Bronchial smooth muscle cell (primary cell): ENCODE measurements around the gene FBXL19. TPM values are rescaled to one million over a fixed set of nuclear protein-coding genes. Genes with fewer than 3 reads are reported as not detected.

Experiments
- total RNA-seq: library from RNA; depleted of rRNA; stranded (reverse); fragments of >200 nt; gene quantifications from 2 replicates; pipeline ENCODE4 v1.2.1, GENCODE V29; 2014

Gene FBXL19, protein sequence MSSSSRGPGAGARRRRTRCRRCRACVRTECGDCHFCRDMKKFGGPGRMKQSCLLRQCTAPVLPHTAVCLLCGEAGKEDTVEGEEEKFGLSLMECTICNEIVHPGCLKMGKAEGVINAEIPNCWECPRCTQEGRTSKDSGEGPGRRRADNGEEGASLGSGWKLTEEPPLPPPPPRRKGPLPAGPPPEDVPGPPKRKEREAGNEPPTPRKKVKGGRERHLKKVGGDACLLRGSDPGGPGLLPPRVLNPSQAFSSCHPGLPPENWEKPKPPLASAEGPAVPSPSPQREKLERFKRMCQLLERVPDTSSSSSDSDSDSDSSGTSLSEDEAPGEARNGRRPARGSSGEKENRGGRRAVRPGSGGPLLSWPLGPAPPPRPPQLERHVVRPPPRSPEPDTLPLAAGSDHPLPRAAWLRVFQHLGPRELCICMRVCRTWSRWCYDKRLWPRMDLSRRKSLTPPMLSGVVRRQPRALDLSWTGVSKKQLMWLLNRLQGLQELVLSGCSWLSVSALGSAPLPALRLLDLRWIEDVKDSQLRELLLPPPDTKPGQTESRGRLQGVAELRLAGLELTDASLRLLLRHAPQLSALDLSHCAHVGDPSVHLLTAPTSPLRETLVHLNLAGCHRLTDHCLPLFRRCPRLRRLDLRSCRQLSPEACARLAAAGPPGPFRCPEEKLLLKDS
- 9.3 and 13.6 TPM in 2 replicates for total RNA-seq

DNA sequence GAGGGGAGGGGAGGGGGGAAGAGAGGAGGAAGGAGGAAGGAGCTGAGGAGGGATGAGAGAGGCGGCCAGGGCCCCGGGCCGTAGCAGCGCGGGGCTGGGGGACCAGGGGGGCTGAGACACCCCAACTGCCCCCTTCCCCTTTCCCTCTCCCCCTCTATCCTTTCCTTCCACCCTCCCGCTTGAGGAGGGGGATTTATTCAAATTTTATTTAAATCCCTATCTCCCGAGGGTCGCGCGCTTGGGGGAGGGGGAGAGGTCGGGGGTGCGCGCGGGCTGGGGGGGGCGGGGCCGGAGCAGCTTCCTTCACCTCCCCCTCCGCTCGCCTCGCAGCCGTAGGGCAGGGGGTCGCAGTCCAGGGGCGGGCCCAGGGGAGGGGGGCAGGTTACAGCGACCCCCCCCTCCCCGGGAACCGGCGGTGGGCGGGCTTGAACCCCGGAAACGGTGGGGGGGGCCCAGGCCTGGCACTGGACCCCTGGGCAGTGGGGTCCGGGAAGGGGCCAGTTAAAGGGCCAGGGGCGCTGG lies at the start of gene FBXL19:
Gene FBXL19, plus strand, starts transcription at position 19 of the 522 bp plus-strand sequence. CDS start 2,183 bp downstream, outside the sequence.

DNA sequence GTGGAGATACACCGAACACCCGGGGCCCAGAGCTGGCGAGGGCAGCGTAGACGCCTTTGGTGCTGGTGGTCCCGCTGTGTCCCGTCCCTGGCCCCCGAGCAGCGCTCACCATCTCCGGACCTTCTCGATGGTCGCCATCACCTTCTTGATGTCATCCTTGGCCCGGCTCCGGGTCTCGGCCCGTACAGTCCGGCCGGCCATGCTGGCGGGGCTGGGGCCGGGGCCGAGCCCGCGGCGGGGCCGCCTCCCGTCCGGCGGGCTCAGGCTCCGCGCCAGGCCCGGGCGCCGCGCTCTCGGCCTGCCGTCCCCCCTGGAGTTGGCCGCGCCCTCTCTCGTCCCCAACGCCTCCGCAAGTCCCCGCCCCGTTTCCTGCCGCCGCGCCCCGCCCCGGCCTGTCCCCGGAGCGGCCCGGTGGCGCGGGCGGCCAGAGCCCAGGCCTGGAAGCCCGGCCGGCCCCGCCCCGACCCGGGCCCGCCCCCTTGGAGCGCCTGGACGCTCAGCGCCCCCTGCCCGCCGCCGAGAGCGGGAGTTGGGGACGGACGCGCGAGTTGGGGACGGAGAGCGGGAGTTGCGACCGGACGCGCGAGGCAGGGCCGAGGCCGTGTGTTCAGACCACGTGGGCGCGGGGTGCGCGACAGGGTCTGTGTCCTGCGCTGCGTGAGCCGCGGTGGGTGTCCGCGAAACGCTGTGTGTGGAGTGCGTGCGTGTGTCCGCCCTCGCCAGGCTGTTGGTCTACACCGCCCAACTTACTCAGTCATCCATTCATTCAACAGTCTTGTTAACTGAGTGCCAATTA lies 29.4 kb upstream of the FBXL19 start, which contains the start of gene BCL7C:
Gene BCL7C, minus strand, starts transcription at position 334 of the 796 bp plus-strand sequence. Its CDS starts 133 bp downstream, at position 201.

GRCh38 chr16:30896261-30896888 lies 27.0 kb upstream of the FBXL19 start, which contains the start of gene CTF1:
Gene CTF1 (plus strand): TSS chr16:30896614. CDS start chr16:30896644, 30 bp downstream.

GRCh38 chr16:30948667-30949649 lies 25.6 kb downstream of the FBXL19 start, which contains the start of gene ORAI3:
Gene ORAI3 (plus strand): TSS chr16:30949068. CDS start chr16:30949290, 222 bp downstream.

GRCh38 chr16:30957456-30958174 lies 34.2 kb downstream of the FBXL19 start, which contains the start of gene SETD1A:
Gene SETD1A (plus strand): TSS chr16:30957754. CDS start chr16:30958732, 978 bp downstream.

DNA sequence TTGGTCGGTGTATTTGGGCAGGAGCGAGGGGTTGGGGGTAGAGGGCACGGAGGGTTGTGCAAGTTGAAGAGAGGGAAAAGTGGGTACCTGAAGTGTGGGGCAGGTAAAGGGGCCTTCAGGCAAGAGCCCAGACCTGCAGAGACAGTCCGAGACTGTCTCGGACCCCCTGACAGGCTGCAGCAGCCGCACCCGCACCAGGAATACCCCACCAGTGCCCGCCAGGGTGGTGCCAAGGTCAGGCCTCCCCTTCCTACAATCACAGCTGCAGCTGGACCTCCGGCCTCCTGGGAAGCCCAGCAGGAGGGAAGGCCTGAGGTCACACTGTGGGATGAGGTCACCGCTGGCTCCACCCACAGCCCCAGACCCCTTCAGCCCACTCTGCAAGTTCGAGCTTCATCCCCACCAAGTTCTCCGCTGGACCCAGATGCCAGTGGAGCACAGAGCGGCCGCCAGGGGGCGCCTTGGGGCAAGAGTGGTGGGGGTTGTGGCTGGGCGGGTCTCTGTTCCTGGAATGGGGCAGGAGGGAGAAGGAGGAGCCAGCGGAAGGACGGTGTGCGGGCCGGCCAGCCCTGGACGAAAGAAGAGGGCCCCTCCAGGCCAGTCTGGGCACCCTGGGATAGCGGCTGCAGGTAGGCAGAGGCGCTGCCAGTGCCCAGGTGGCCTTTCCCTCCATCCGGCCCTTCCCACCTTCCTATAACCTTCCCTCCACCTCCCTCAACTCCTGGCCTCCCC lies 61.5 kb downstream of the FBXL19 start, which contains the start of gene HSD3B7:
Gene HSD3B7, plus strand, starts transcription at position 539 of the 732 bp plus-strand sequence. CDS start 452 bp downstream, outside the sequence.

Other genes starting within 250 kb of the FBXL19 start
- 13.7 and 16.5 TPM in 2 replicates for gene SRCAP, start 224.4 kb upstream of the FBXL19 start, total RNA-seq
- gene PHKG2, start 175.1 kb upstream of the FBXL19 start, total RNA-seq, result 12.7 and 14.3 TPM in 2 replicates
- 0.69 and 1.6 TPM in 2 replicates for gene CFAP119, start 161.5 kb upstream of the FBXL19 start, total RNA-seq
- gene RNF40, start 161.2 kb upstream of the FBXL19 start, total RNA-seq, result 54.0 and 56.0 TPM in 2 replicates
- 6.2 and 6.3 TPM in 2 replicates for gene ZNF629, start 136.4 kb upstream of the FBXL19 start, total RNA-seq
- gene BCL7C, start 29.5 kb upstream of the FBXL19 start, total RNA-seq, result 19.3 and 38.3 TPM in 2 replicates
- gene CTF1, start 27.0 kb upstream of the FBXL19 start, total RNA-seq, result 0.94 and 4.3 TPM in 2 replicates
- 42.8 and 43.8 TPM in 2 replicates for gene ORAI3, start 25.5 kb downstream of the FBXL19 start, total RNA-seq
- gene SETD1A, start 34.2 kb downstream of the FBXL19 start, total RNA-seq, result 3.0 TPM in 2 replicates
- gene HSD3B7, start 61.6 kb downstream of the FBXL19 start, total RNA-seq, result 14.3 and 20.8 TPM in 2 replicates
- gene STX1B, start 87.1 kb downstream of the FBXL19 start, total RNA-seq, result 1.0 and 3.5 TPM in 2 replicates
- gene STX4, start 110.0 kb downstream of the FBXL19 start, total RNA-seq, result 35.1 and 38.9 TPM in 2 replicates
- 5.2 and 6.5 TPM in 2 replicates for gene ZNF668, start 150.7 kb downstream of the FBXL19 start, total RNA-seq
- gene ZNF646, start 150.8 kb downstream of the FBXL19 start, total RNA-seq, result 9.3 and 12.0 TPM in 2 replicates
- gene PRSS53, start 165.4 kb downstream of the FBXL19 start, total RNA-seq, result 1.4 TPM in 2 replicates
- gene VKORC1, start 171.2 kb downstream of the FBXL19 start, total RNA-seq, result 91.7 and 95.6 TPM in 2 replicates
- 10.4 TPM in 2 replicates for gene BCKDK, start 184.8 kb downstream of the FBXL19 start, total RNA-seq
- 24.4 and 46.5 TPM in 2 replicates for gene KAT8, start 194.1 kb downstream of the FBXL19 start, total RNA-seq
- gene PRSS8, start 212.2 kb downstream of the FBXL19 start, total RNA-seq, result 0.09 TPM in 1 of 2 replicates, not detected in the other
- 0.17 and 0.47 TPM in 2 replicates for gene PRSS36, start 226.5 kb downstream of the FBXL19 start, total RNA-seq